GM10248 (cell line): Measurements from ENCODE around the gene APOBEC3C.

Experiments used
- CTCF ChIA-PET: fragments of 300-600 bp; sonication (Branson Sonifier 250); formaldehyde crosslinking; extraction: SDS; loops from one replicate; lab custom pipeline; 2021; ENCODE audit warnings: antibody characterized with exemption; lab: Yijun Ruan, JAX
- POLR2A ChIA-PET: fragments of 350-650 bp; sonication (Branson Sonifier 250); formaldehyde crosslinking; extraction: SDS; loops from one replicate; lab custom pipeline; 2020; ENCODE audit warnings: antibody characterized with exemption; lab: Yijun Ruan, JAX
- DNase-seq: peaks from one replicate; pipeline ENCODE4 v3.0.0; 2012; ENCODE audit errors: extremely low spot score
- CTCF ChIP-seq: IDR thresholded peaks from 2 replicates; pipeline ENCODE4 v1.5.1; 2012; ENCODE audit warnings: mild to moderate bottlenecking, low read depth; ENCODE audit errors: extremely low read depth, missing control alignments, control extremely low read depth

Gene APOBEC3C

GRCh38 chr22:38967451-38968450, 46.3 kb upstream of the APOBEC3C start:
- ChIA-PET CTCF (interaction anchor here (1.4 to 1.5 kb wide), 2 partner anchors 12 to 26 kb away, joined by 3 to 4 read pairs; no protein-coding TSS in a partner anchor), POLR2A (no interaction called here)
- DNase-seq: peak; percentile 64
- TF ChIP-seq CTCF: no peak

GRCh38 chr22:38968801-38969200, 45.3 kb upstream of the APOBEC3C start:
- TF ChIP-seq CTCF: no peak
- ChIA-PET CTCF (interaction anchor here (1.2 to 1.5 kb wide), 3 partner anchors 11 to 100 kb away, joined by 3 to 5 read pairs (median 3); partner anchors contain the start of gene APOBEC3B), POLR2A (no interaction called here)
- no peak for DNase-seq

- no peak for DNase-seq
- ChIA-PET CTCF (interaction anchor here (1.0 to 2.1 kb wide), 6 partner anchors 10 to 202 kb away, joined by 3 to 7 read pairs (median 4); no protein-coding TSS in a partner anchor), POLR2A (no interaction called here)
- no peak for TF ChIP-seq CTCF
These were observed 43.5 kb upstream of the APOBEC3C start for GRCh38 chr22:38970551-38970950.

GRCh38 chr22:38971202-38971601, 42.9 kb upstream of the APOBEC3C start:
- POLR2A ChIA-PET: interaction anchor here (0.6 to 1.4 kb wide), 2 partner anchors 96 to 143 kb away, joined by 3 read pairs; no protein-coding TSS in a partner anchor
- no peak for DNase-seq
- CTCF ChIA-PET: interaction anchor here (1.0 to 2.1 kb wide), 5 partner anchors 9 to 202 kb away, joined by 3 to 7 read pairs (median 4); no protein-coding TSS in a partner anchor
- TF ChIP-seq CTCF: no peak

GRCh38 chr22:38971791-38972190, 42.3 kb upstream of the APOBEC3C start:
- no peak for TF ChIP-seq CTCF
- CTCF ChIA-PET: interaction anchor here (1.1 to 2.1 kb wide), 4 partner anchors 8 to 203 kb away, joined by 4 to 7 read pairs (median 5); no protein-coding TSS in a partner anchor
- no peak for DNase-seq
- POLR2A ChIA-PET: interaction anchor here (0.7 to 1.4 kb wide), 2 partner anchors 99 to 143 kb away, joined by 3 to 4 read pairs; no protein-coding TSS in a partner anchor

- no peak for TF ChIP-seq CTCF
- CTCF ChIA-PET: interaction anchor here (0.6 to 2.1 kb wide), 6 partner anchors 10 to 236 kb away, joined by 3 to 7 read pairs (median 4); partner anchors contain the start of gene APOBEC3B
- POLR2A ChIA-PET: interaction anchor here (0.7 kb wide), 1 partner anchor 100 kb away, joined by 4 read pairs; no protein-coding TSS in a partner anchor
- no peak for DNase-seq
These were observed 41.5 kb upstream of the APOBEC3C start for GRCh38 chr22:38972558-38972957.
